GM21526 (cell line): ENCODE results near the gene ERC2.

ENCODE experiments used
- ATAC-seq: cut with Tn5 transposase; IDR thresholded peaks from one replicate; pipeline ENCODE4 v1.9.1; 2021; ENCODE audit warnings: moderate library complexity; ENCODE audit not compliant: unreplicated experiment, low FRiP score

Gene ERC2

GRCh38 chr3:55596212-55596611, 872.1 kb downstream of the ERC2 start:
- no peak for ATAC-seq

- no peak for ATAC-seq
These were observed 872.8 kb downstream of the ERC2 start for GRCh38 chr3:55595420-55595819.

GRCh38 chr3:55592572-55592971, 875.7 kb downstream of the ERC2 start:
- ATAC-seq = peak; percentile 55

- ATAC-seq = no peak
These were observed 876.4 kb downstream of the ERC2 start for GRCh38 chr3:55591888-55592287.

GRCh38 chr3:55588146-55588765, 880.0 kb downstream of the ERC2 start:
- ATAC-seq = no peak

- no peak for ATAC-seq
These were observed 882.4 kb downstream of the ERC2 start for GRCh38 chr3:55585856-55586255.

- no peak for ATAC-seq
These were observed 883.4 kb downstream of the ERC2 start for GRCh38 chr3:55584716-55585368.

- no peak for ATAC-seq
These were observed 884.2 kb downstream of the ERC2 start for GRCh38 chr3:55584030-55584429.

- ATAC-seq = no peak
These were observed 884.8 kb downstream of the ERC2 start for GRCh38 chr3:55583475-55583874.

- ATAC-seq = no peak
These were observed 888.8 kb downstream of the ERC2 start for GRCh38 chr3:55579496-55579895.

- ATAC-seq = no peak
These were observed 891.5 kb downstream of the ERC2 start for GRCh38 chr3:55576621-55577388.

- no peak for ATAC-seq
These were observed 893.6 kb downstream of the ERC2 start for GRCh38 chr3:55574671-55575070.

- no peak for ATAC-seq
These were observed 895.5 kb downstream of the ERC2 start for GRCh38 chr3:55572816-55573215.

- no peak for ATAC-seq
These were observed 896.4 kb downstream of the ERC2 start for GRCh38 chr3:55571913-55572312.

- no peak for ATAC-seq
These were observed 897.0 kb downstream of the ERC2 start for GRCh38 chr3:55571216-55571813.

GRCh38 chr3:55570271-55570711, 898.0 kb downstream of the ERC2 start:
- no peak for ATAC-seq

GRCh38 chr3:55569033-55569599, 899.2 kb downstream of the ERC2 start:
- ATAC-seq = no peak

GRCh38 chr3:55567615-55568014, 900.7 kb downstream of the ERC2 start:
- no peak for ATAC-seq

- no peak for ATAC-seq
These were observed 901.1 kb downstream of the ERC2 start for GRCh38 chr3:55567121-55567520.

GRCh38 chr3:55565521-55565920, 902.7 kb downstream of the ERC2 start:
- ATAC-seq = no peak

- ATAC-seq = no peak
These were observed 903.5 kb downstream of the ERC2 start for GRCh38 chr3:55564726-55565125.
